Measurements from ENCODE around the gene TMEM63C.
"Not testable (repeated sequence)": the region's sequence is repeated elsewhere in the genome, so short reads cannot be mapped to it uniquely, and the experiment has no call there.

The TMEM63C gene

DNA sequence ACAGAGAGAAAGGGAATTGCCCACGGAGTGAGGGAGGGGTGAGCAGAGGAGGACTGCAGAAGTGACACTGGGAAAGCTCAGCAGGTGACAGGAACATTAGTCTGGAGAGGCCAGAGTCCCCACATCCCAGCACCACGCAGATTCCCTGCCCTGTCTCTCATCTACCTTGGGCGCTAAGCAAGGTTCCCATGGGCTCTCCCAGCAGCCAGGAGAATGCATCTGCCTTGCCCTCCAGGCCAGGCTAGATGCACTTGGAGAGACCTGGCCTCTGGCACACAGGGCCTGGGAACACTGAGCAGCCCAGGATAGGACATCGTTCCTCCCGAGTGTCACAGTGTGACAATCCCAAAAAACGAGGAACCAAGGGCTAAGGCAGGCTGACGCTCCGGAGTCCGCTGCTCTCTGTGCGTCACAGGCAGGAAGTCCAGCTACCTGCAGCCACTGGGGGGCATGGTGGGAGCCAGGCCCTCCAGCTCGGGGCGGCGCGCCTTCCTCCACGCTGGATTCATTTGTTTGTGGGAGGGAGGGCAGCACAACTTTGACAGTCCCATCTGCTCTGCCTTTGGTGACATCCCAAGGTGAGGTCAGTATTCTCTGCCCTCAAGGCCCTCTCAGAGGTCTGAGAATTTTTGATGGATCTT is 94.8 kb downstream of the TMEM63C start:
- DNase-seq (ENCODE audit: low read depth): no peak

DNA sequence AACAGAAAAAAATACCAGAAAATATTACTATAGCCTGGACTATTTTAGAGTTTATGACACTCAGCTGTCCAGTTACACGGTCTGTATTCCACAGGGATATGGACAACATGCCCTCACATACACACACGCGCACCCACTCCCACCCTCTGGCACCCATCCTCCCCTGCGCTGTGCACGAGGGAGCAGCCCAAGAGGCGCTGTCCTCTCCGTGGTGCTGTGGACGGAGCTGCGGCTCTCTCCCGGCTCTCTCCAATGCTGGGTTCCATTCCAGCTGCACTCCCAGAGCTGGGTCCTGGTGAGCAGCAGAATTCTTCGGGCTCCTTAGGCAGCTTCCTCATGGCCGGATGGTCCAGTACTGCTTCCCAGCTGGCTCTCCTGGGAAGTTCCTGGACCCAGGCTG is 95.4 kb downstream of the TMEM63C start:
- DNase-seq (ENCODE audit: low read depth): no peak

DNA sequence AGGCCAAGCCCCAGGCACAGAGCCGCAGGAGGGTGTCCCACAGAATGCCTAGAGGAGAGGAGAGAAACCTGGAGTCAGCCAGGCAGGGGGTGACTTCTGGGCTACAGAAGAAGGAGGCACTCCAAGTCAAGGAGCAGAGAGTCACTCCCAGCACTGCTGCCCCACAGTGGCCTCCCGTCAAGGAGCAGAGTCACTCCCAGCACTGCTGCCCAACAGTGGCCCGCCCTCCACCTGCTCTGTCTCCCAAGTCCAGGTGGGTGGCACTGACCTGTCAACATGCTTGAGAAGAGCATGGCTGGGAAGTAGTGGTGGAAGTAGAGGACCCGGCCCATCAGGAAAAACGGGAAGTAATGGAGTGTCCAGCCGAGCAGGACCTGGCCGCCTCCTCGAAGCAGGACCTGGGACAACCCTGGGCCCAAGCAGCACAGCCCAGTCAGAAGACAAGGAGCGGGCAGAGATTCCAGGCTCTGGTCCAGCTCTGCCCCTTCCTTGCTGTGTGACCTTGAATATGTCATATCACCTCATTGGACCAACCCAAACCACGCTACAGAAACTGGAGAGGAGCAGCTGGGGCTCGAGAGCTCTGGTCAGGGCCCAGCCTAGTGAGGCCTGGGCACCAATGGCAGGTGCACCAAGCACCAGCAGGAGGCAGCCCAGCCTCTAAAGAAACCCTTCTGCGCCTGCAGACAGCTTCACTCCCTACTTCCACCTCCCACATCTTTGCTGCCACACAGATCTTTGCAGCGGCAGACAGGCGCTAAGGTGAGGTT is 97.0 kb downstream of the TMEM63C start:
- DNase-seq (ENCODE audit: low read depth): no peak

DNA sequence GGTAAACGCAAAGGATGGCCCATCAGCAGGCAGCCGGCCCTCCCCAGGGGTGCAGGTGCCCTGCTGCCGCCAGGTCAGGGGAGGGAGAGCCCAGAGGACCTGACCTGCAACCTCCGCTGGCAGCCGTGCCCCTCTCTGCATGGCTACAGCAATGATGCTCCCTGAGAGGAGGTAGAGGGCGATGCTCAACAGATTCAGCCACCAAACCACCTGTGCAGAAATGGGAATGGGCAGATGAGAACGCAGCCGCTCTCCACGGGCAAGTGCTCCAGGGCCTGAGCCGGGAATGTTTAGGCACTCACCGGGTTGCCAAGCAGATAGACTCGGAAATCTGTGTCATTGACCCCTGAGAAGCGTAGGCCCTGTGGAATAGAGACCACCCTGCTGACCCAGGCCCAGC is 98.1 kb downstream of the TMEM63C start:
- no peak for DNase-seq (ENCODE audit: low read depth)

DNA sequence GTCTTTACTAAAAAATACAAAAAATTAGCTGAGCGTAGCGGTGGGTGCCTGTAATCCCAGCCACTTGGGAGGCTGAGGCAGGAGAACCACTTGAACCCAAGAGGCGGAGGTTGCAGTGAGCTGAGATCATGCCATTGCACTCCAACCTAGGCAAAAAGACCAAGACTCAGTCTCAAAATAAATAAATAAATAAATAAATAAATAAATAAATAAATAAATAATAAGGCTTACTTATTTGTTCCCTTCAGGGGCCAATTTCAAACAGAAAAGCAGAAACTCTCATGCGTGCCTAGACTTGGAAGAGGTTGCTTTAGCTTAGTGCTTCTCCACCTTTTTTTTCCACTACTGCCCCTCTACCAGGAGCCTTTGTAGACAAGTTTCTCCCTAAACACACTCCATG is 99.3 kb downstream of the TMEM63C start:
- not testable (repeated sequence) for DNase-seq (ENCODE audit: low read depth)

DNA sequence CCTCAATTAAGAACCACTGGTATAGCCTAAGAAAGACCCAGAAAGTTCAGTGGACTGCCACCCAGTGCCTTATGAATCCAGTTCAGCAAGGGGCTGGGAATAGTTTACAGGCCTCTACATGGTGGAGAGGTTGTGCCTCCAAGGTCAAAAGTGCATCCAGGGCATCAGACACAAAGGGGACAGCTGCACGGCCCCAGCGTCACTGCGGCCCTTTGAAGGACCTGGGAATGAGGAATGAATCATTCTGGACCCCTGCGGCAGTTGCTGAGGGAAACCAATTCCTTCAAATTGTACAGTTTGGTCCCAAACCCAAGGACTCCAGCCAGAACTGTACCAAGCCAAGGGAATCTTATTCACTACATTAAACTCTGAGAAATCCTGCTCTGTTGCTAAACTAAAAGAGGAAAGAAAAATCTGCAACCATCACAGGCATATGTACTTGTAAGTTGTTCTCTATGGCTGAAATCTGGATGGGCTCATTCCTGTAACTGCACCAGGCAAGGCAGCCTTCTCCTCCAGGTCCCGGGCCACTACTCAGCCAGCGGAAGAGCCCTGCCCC is 100.3 kb downstream of the TMEM63C start:
- DNase-seq (ENCODE audit: low read depth): no peak

DNA sequence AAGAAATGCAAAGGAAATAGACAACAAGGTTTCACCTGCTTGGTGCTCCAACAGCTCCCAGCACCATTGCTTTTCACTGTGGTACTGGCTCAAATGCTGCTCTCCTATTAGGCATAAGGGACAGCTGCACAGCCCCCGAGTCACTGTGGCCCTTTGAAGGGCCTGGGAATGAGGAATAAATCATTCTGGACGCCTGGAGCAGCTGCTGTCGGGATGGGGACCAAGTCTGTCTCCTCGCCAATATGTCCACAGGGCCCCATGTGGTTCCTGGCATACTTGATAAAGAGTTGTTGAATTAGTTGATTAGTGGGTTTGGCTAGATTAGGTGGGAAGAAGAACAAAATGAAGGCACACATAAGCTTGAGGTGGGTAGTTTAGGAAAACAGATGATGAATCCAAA is 102.5 kb downstream of the TMEM63C start:
- no peak for DNase-seq (ENCODE audit: low read depth)

DNA sequence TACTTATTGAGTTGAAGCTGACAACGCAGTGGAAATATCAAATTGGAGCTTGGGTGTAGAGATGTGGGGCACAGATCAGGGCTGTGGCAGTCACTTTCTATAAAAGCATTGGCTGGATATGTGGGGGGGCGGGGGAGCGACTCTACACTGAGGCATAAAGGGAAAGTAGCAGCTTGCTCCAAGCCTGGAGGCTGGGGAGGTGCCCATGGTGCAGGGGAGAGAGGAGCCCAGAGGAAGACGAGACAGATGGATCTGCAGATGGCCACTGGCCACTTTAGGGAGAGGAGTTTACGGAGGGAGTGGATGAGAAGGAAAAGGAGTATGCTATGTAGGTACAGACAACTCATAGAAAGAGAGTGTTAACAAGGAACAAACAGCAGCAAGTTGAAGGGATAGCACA is 102.9 kb downstream of the TMEM63C start:
- DNase-seq (ENCODE audit: low read depth): no peak

DNA sequence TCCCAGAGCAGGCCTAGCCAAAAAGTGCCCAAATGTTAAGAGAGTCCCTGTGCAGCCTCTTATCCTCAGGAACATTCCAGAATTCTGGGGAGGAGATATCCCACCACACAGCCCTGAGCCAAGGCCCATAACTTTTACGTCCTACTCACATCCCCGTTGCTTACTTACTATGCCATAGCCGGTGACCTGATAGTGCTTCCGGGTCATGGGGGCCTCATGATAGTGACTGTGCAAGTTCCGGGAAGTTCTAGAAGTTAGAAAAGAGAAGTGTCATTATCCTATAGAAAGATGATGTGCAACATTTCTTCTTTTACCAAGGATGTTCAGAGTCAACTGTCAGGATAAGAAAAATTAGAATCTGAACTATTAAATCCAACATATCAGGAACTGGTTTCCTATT is 105.0 kb downstream of the TMEM63C start:
- DNase-seq (ENCODE audit: low read depth): no peak

DNA sequence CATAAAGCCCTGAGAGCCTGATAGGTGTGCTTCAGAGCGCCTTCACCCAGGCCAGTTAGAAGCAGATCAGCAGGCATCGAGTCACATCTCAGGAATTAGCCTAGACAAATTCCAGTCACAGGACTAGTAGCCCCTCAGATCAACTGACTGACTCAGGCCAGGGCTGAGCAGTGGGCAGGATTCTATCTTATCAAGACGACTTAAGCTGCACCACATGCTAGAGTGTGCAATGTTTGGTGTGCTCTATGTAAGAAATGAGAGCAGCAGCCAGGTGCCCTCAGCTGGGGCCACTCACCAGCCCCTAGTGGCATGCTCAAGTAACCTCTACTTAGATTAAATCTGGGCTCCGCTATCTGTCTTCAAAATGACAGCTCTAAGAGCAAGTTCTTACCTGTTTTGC is 109.1 kb downstream of the TMEM63C start:
- no peak for DNase-seq (ENCODE audit: low read depth)

DNA sequence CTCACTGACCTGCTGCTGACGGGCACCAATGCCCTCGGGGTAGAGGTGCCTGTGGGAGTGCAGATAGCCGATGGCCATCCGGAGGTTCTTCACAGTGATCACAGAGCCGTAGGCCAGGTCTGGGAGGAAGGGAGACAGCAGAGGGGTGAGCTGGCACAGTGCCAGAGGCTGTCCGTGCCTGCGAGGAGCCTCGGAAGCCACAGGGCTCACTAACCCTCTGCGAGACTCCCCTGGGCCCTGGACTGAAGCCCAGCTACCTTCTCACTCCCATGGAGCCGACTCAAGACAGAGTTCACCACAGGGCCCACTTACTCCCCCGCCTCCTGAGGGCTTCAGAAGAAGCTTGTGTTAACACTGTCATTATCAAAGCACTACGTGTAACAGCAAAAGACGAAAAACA is 114.6 kb downstream of the TMEM63C start:
- no peak for DNase-seq (ENCODE audit: low read depth)

DNA sequence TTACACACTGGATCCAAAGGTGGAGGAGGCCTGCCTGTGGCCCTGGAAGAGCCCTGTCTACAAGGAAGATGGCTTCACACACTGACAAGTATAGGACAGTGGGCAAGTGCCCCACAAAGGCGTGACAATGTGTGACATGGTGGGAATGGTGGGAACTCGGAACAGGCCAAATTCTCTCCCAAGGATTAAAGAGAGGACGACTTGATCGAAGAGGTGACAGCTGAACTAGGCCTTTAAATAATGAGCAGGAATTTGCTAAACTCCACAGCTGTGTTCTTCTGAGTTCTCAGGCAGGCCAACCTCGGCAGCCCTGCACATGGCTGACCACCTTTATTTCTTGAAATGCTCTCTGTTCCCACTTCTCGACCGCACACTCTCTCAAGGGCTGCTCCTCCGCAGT is 115.3 kb downstream of the TMEM63C start:
- no peak for DNase-seq (ENCODE audit: low read depth)

DNA sequence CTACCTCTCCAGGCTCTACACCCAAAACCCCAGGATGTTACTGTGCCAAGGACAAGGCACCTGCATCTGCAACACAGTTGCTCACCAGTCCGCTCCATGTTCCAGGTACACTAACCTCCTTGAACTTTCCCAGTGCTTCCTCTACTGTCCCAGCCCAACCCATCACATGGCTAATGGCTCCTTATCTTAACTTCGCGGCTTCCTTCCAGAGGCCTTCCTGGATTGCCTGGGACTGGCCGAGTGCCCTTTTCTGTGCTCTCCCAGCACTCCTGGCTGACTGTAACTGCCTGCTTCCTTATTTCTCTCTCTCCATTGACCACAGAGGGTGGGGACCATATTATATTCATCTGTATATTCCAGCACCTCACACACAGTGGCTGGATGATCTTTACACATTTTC is 118.2 kb downstream of the TMEM63C start:
- no peak for DNase-seq (ENCODE audit: low read depth)

DNA sequence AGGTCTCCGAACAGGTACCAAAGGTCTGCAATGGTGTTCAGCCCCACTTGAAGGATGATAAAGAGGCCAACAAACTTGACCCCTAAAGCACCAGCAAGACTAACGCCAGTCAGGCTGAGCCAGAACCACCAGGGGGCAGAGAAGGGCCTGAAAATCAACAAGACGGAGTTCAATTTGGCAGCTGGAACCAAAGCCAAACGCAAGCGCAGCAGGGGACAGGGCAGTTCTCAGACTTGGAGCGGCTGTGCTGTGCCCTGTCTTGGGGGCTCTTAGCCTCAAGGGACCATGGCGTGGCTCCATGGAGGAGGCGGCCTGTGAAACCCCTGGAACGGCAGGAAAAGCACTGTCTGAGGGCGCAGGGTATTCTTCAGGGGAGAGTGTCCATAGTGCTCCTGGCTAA is 119.5 kb downstream of the TMEM63C start:
- DNase-seq (ENCODE audit: low read depth): peak; percentile 27

DNA sequence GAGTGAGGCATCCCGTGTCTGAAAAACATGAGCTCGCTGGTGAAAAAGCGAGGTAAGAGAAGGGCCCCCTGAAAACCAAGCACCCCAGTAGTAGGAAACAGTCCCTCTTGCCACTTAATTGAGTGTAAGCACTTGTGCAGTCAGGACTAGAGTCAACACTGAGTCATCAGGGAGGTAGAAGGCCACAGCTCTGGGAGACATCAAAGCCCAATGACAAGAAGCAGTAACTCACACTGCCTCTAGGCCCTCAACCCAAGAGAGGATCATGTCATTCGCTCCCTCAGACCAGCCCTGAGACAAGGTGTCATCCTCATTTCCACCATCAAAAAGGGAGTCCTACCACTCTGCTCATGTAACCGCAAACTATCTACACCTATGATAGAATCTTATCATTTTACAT is 121.3 kb downstream of the TMEM63C start:
- DNase-seq (ENCODE audit: low read depth): no peak

DNA sequence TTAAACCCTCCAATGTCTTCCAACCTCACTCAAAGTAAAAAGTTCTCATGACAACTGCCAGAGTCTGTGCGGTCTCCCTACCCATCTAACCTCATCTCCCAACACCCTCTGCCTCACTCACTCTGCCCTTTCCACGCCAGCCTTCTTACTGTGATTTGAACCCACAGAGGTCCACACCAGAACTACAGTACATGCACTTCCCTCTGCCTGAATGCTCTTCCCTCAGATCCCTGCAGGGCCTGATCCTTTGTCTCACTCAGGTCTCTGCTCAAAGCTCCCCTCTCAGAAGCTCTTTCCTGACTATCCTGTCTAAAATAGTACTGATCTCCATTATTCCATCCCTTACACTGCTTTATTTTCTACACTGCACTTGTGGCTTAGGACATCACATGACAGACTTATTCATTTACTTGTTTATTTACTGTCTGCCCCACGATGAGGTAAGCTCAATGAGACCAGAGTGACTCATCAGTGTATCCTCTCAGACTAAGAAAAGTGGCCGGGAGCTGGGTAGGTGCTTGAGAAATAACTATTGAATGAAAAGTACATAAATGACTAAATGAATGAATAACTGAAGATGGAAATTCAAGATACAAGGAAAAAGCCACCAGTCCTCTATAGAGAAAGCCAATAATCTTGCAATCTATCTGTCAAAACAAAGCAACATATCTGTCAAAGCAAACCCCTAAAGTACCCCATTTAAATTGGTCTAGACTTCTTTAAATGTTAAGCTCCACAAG is 122.0 kb downstream of the TMEM63C start:
- DNase-seq (ENCODE audit: low read depth): no peak

DNA sequence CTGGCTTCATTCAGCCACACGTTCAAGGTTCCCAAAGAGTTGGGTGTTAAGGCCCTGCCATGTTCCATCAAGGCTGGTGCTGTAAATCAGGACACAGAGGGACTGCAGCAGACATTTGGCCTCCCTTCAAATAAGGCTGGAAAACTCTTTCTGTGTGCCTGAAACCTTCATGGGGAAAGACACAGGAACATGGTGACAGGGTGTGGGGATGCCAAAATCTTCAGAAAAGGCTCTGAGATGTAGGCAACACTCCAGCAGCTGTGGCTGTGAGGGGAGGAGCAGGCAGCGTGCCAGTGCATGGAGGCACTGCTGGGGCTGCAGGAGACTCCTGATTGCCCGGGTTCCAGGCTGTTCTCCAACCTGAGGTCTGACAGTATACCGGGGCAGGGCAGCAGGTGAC is 124.1 kb downstream of the TMEM63C start:
- no peak for DNase-seq (ENCODE audit: low read depth)

DNA sequence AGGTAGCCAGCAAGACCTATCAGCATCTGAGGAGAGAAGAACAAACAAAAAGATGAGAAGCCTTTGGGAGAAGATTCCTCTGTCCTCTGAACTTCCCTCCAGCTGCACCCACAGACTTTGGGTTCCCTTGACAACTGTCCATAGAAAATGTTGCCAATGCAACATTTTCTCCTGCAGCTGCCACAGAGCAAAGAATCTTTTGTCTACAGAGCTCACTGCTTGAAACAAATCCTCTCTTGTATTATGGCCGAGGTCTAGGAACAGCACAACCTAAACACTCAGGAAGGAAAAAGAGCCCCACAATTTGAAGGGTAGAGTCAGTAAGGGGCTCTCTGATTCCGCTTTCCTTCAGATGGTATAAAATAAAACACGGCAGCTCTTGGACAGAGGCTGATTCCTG is 124.8 kb downstream of the TMEM63C start:
- DNase-seq (ENCODE audit: low read depth): no peak

DNA sequence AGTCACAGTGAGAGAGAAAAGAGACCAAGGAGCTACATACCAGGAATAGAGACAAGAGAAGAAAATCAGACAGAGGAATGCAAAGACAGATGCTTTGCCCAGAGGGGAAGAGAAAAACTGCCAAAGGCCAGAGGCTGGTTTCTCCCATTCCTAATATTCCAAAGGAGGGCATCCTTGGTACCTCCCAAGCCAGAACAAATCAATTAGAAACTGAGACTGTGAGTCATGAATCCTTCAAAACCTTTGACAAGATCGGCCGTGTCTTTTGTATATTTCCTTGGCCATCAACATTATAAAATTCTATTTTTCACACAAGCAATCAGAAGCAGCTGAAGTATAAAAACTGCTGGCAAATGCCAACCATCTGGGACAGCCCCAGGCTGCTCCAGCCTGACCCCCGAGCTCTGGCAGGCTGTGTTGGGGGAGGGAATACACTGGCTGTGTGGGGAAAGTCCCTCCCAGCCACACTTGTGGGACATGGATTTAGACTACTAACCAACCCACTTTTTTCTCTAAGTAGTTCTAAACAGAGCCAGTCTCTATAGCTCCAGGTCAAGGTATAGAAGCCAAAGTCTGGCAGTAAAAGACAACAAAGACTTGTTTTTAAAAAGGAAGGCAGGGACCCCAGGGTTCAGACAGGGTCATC is 125.4 kb downstream of the TMEM63C start:
- no peak for DNase-seq (ENCODE audit: low read depth)

Data from stimulated activated CD8-positive, alpha-beta memory T cell treated with anti-CD3 and anti-CD28 coated beads, Interleukin-12 subunit alpha, Interleukin-12 subunit beta, amount 100 ng/mL, for 1 hour (primary cell).